ENCODE data around the gene TMEM201.
A peak's percentile ranks its signal among the peaks of the same experiment; 100 is the strongest.
"Not testable (repeated sequence)": the region's sequence is repeated elsewhere in the genome, so short reads cannot be mapped to it uniquely, and the experiment has no call there.

Gene TMEM201

DNA sequence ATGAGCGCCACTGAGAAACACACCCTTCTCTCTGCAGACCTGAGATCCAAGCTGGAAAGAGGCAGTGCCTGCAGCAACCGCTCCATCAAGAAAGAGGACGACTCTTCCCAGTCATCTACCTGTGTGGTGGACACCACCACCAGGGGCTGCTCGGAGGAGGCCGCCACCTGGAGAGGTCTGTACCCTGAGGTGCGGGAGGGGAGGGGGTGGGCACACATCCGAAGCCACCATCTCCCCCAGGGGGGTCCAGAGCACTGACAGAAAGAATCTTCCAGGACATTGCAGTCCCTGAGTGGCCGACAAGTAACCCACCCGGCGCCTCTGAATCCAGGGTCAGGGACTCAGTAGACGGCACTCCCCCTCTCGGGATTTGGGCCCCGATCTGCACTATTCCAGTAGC lies 23.0 kb downstream of the TMEM201 start:
- H3K27ac Mint-ChIP-seq: no peak overlapping the region
- H3K36me3 Mint-ChIP-seq: peaks cover 3% of the 10 kb centered on the region
- H3K4me1 Mint-ChIP-seq: no peaks in the 10 kb centered on the region
- H3K27me3 Mint-ChIP-seq: no peaks in the 10 kb centered on the region
- CTCF ChIA-PET: no interaction called here
- H3K9me3 Mint-ChIP-seq: no peaks in the 10 kb centered on the region
- no peak for DNase-seq
- H3K4me3 Mint-ChIP-seq: no peak overlapping the region

DNA sequence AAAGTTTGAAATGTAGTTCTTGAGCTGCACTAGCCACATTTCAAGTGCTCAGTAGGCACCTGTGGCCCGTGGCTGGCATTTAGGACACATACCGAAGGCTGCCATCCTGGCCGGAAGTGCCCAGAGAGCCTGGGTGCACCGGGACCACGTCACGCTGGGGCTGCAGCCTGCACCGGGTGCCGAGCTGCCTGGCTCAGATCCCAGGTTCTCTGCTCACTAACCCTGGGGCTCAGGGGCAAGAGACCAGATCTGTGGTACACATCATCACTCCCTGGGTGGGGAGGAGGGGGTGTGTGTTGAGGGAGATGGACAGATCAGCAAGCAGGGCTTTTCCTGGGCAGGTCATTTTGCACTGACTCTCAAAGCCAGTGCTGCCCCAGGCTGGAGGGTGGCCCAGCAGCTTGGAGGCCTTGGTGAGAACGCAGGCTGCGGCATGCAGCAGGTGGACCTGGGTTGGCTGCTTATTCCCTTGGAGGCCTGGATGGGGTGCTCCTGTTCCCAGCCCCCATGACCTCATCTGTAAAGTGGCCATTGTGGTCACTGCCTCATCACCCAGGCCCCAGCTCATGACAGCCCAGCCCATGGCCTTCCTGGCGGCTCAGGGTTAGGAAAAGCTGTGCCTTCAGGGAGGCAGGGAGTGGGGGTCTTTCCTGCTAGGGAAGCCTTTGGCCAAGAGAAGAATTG lies 23.6 kb downstream of the TMEM201 start:
- CTCF ChIA-PET: no interaction called here
- peaks cover 3% of the 10 kb centered on the region for H3K36me3 Mint-ChIP-seq
- H3K4me1 Mint-ChIP-seq: no peaks in the 10 kb centered on the region
- no peaks in the 10 kb centered on the region for H3K27me3 Mint-ChIP-seq
- DNase-seq: no peak
- no peak overlapping the region for H3K4me3 Mint-ChIP-seq
- H3K9me3 Mint-ChIP-seq: no peaks in the 10 kb centered on the region
- H3K27ac Mint-ChIP-seq: no peak overlapping the region

DNA sequence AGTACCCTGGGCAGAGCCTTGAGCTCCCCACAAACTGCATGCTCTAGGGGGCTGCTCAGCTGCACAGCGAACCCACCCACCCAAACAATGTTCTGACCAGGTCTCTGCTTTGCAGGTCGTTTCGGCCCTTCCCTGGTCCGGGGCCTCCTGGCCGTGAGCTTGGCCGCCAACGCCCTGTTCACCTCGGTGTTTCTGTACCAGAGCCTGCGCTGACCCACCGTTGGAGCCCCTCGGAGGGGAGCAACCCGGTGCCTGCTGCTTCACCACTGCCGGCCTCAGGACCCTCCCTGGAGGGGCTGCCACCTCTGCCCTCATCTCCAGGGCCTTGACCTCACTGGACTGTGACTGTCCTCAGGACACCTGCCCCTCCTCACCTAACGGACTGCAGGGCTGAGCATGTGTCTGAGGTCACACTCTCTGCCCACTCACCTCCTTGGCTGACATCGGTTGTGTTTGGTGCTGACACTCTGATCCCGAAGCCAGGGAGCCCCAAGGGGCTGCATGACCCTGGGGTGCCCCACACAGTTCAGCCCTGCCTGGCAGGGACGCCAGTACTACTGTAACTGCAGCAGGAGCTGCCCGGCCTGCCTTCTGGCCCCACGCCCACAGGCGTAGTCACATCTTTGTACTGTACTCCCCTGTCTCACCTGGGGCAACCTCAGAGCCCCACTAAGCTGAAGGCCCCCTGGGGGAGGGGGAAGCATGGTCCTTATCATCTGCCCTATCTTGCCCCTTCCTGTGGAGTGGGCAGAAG lies 24.3 kb downstream of the TMEM201 start:
- Mint-ChIP-seq H3K36me3 (peaks cover 3% of the 10 kb centered on the region), H3K27ac (no peak overlapping the region), H3K4me1 (no peaks in the 10 kb centered on the region), H3K4me3 (no peak overlapping the region), H3K9me3 (no peaks in the 10 kb centered on the region), H3K27me3 (no peaks in the 10 kb centered on the region)
- DNase-seq: no peak
- CTCF ChIA-PET: no interaction called here

DNA sequence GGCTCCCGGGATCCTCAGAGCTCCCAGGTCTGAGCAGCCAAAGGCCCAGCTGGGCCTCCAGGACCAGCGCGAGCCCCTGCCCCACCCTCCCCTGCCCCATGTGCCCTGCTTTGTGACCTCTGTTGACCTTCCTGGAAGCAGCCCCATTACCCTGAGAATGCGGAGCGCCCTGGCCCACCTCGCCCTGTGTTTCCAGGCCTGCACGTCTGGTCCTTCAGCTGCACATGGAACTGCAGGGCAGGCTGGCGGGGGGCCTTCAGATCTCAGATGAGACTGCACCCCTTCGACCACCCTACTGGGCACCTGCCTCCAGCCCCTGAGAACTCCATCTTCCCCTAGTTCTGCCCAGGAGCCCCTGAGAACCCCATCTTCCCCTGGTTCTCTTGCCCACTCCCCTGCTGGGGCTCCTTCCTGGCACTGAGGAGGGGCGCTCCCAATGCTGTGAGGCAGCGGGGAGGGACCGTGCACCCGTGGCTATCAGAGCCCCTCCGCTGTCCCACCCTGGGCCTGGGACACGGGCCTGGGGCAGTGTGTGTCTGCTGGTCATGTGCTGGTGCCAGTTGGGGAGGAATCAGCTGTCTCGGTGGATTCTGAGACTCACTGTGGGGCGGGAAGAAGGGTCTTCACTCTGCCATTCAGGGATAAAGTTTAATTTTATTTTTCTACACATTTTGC lies 25.1 kb downstream of the TMEM201 start:
- Mint-ChIP-seq H3K9me3 (no peaks in the 10 kb centered on the region), H3K4me3 (no peak overlapping the region), H3K4me1 (no peaks in the 10 kb centered on the region), H3K27me3 (peaks cover 5% of the 10 kb centered on the region), H3K36me3 (peaks cover 3% of the 10 kb centered on the region), H3K27ac (no peak overlapping the region)
- no peak for DNase-seq
- CTCF ChIA-PET: no interaction called here

DNA sequence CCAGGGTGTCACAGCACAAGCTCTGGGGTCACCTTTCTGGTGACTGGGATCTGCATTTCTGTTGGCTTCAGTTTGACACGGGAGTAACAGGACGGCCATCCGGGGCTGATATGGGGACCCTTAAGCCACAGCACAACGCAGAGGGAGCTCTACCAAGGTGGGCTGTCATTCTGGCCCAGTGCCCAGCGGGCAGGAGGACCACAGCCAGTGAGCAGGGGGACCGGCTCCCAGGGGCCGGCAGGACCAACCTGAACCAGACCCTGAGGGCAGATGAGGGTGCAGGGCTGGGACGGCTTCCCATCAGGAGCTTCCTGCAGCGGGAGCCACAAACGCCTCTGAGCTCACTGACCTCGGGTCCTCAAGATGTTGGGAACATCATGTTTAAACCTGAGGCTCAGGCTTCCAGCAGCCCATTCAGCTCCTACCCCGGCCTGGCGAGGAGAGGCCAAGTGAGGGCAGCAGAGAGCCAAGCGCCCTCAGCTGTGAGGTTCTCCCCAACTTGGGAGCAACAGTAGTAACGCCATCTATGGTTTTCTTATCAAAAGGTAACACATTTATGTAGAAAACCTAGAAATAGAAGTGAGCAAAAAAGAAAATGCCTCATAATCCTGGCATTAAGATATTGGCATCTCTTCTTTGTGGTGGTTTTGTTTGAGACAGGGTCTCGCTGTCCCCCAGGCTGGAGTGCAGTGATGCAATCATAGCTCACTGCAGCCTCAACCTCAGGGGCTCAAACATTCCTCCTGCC lies 26.8 kb downstream of the TMEM201 start:
- Mint-ChIP-seq H3K27ac (no peak overlapping the region), H3K27me3 (peaks cover 17% of the 10 kb centered on the region), H3K4me3 (no peak overlapping the region), H3K4me1 (no peaks in the 10 kb centered on the region), H3K9me3 (no peaks in the 10 kb centered on the region), H3K36me3 (peaks cover 3% of the 10 kb centered on the region)
- CTCF ChIA-PET: interaction anchor here (0.5 to 3.5 kb wide), 21 partner anchors 12 to 438 kb away, joined by 3 to 17 read pairs (median 3); partner anchors contain the start of gene TMEM201
- peak; percentile 79 for DNase-seq

DNA sequence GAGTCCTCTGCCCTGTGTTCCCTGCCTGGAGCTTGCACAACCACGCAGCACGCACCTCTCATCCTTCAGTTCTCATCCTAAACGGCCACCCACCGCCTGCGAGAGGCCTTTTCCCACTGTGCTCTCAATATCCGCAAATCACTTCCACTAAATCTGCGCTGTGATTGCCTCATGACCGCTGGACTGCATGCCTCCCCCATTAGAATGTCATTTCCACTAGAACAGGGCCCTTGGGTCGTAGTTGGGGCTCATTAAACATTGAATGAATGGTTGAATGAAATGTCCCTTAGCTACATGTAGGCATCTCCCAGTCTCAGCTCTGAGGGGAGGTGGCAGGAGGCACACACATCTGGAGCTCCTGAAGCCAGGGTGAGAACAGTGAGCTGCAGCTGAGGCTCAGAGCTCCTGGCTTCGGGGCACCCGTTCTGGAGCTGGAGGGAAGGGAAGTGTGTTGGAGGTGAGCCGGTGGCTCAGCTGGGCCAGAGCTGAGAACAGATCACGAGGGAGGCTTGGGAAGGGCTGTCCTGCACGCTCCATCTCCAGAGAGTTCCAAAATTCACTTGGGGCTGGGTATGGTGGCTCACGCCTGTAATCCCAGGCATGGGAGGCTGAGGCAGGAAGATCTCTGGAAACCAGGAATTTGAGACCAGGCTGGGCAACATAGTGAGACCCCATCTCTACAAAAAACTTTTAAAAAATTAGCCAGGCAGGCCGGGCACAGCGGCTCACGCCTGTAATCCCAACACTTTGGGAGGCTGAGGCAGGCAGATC lies 30.4 kb downstream of the TMEM201 start:
- Mint-ChIP-seq H3K4me1 (peaks cover 2% of the 10 kb centered on the region), H3K9me3 (no peaks in the 10 kb centered on the region), H3K4me3 (no peak overlapping the region), H3K36me3 (no peaks in the 10 kb centered on the region), H3K27me3 (peaks cover 42% of the 10 kb centered on the region), H3K27ac (no peak overlapping the region)
- DNase-seq: no peak
- CTCF ChIA-PET: no interaction called here

DNA sequence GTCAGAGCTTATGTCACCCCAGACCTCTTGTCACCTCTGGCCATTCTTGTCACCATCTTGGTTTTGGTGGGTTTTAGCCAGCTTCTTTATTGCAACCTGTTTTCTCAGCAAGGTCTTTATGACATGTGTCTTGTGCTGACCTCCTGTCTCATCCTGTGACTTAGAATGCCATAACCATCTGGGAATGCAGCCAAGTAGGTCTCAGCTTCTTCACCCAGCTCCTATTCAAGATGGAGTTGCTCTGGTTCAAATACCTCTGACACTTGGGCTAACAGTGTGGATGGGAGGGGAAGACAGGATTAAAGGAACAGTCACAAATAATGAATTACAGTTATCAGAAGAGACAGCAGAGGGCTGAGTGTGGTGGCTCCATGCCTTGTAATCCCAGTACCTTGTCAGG lies 32.3 kb downstream of the TMEM201 start:
- Mint-ChIP-seq H3K36me3 (no peaks in the 10 kb centered on the region), H3K4me1 (peaks cover 12% of the 10 kb centered on the region), H3K9me3 (no peaks in the 10 kb centered on the region), H3K4me3 (no peak overlapping the region), H3K27me3 (peaks cover 58% of the 10 kb centered on the region), H3K27ac (no peak overlapping the region)
- CTCF ChIA-PET: no interaction called here
- DNase-seq: no peak

DNA sequence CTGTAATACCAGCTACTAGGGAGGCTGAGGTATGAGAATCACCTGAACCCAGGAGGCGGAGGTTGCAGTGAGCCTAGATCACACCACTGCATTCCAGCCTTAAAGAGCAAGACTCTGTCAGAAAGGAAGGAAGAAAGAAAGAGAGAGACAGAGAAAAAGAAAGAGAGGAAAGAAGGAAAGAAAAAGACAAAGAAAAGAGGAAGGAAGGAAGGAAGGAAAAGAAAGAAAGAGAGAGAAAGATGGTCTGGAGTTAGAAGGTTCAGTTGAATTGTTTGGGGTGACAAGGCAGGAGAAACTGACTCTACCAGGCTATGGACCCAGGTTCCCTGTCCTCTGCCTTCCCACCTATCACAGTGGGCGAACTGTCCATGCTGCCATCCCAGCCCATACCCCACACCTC lies 35.4 kb downstream of the TMEM201 start:
- Mint-ChIP-seq H3K4me3 (no peak overlapping the region), H3K36me3 (no peaks in the 10 kb centered on the region), H3K4me1 (peaks cover 38% of the 10 kb centered on the region), H3K27me3 (peaks cover 50% of the 10 kb centered on the region), H3K9me3 (no peaks in the 10 kb centered on the region), H3K27ac (no peak overlapping the region)
- no peak for DNase-seq
- CTCF ChIA-PET: interaction anchor here (0.6 kb wide), 1 partner anchor 325 kb away, joined by 3 read pairs; no protein-coding TSS in a partner anchor

DNA sequence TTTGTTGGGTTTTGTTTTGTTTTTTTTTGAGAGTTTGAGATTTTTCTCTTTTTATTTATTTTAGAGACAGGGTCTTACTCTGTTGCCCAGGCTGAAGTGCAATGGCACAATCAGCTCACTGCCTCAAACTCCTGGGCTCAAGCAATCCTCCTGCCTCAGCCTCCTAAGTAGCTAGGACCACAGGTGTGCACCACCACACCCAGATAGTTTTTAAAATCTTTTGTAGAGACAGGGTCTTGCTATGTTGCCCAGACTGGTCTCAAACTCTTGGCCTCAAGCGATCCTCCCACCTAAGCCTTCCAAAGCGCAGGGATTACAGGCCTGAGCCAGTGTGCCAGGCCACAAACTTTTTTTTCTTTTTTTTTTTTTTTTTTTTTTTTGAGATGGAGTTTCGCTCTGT lies 36.3 kb downstream of the TMEM201 start:
- not testable (repeated sequence) for DNase-seq, H3K27ac Mint-ChIP-seq, H3K9me3 Mint-ChIP-seq, H3K4me3 Mint-ChIP-seq, H3K36me3 Mint-ChIP-seq
- H3K4me1 Mint-ChIP-seq: peaks cover 38% of the 10 kb centered on the region
- CTCF ChIA-PET: interaction anchor here (1.4 kb wide), 1 partner anchor 238 kb away, joined by 3 read pairs; no protein-coding TSS in a partner anchor
- H3K27me3 Mint-ChIP-seq: peaks cover 44% of the 10 kb centered on the region

DNA sequence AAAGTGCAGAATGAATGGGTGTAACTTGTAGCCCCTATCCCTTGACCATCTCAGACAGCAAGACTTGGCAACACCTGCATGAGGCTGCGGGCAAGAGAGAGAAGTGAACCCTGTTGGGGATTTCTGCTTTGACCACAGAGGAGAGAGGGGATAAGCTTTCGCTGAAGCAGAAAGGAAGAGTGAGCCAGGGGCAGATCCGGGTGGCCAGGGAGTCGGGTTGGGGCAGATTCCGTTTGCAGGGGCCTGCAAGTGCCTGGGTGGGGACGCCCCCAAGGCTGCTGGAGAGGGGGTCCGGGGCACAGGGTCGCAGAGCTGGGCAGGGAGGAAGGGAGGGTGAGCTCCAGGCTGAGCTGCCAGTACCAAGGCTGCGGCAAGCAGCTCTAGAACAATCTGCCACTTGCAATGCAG lies 37.5 kb downstream of the TMEM201 start:
- no peaks in the 10 kb centered on the region for H3K9me3 Mint-ChIP-seq
- CTCF ChIA-PET: interaction anchor here (0.8 to 5.0 kb wide), 23 partner anchors 10 to 247 kb away, joined by 3 to 87 read pairs (median 6); partner anchors contain the start of gene PIK3CD
- H3K27me3 Mint-ChIP-seq: peaks cover 35% of the 10 kb centered on the region
- peak overlapping the region; percentile 87 for H3K4me3 Mint-ChIP-seq
- peak overlapping the region; percentile 69 for H3K27ac Mint-ChIP-seq
- DNase-seq: peak; percentile 42
- H3K36me3 Mint-ChIP-seq: peaks cover 13% of the 10 kb centered on the region
- H3K4me1 Mint-ChIP-seq: peaks cover 47% of the 10 kb centered on the region

DNA sequence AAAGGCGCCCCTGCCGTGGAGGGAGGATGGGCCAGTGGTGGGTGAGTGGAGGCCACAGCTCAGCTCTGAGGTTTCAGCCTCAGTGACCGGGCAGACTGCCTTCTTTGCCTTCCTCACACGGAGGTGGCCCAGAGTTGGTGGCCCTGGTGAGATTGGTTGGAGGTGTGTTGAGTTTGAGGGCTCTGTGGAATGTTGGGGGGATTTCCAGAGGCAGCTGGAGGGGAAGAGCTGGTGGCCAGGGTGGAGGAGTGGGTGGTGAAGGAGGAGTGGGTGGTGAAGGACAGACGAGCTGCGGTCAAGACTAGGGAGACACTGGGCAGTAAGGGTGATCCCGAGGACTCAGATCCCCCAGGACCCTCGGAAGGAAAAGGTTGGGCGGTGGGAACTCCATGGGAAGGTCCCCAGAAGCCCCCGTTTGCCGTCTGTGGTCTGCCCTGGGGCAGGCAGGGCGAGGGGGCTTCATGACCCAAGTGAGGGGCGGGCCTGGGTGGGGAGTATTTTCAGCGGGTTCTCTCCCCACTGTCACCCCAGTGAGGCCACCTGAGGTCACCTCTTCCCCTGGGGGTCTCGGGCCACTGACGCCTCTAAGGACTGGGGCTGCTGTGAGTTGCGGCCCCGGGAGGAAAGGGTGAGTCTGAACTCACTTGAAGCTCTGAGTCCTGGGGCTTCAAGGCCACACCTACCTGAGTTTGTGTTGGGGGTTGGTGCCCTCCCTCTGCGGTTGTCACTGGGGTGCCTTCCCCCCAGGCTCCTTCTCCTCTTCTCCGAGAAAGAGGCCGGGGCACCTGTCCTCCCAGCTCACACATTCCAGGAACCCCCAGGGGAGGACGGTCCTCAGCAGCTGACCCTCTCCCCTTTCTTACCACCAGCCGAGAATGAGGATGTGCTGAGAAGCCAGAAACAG lies 40.1 kb downstream of the TMEM201 start:
- Mint-ChIP-seq H3K4me3 (peak overlapping the region; percentile 87), H3K9me3 (no peaks in the 10 kb centered on the region), H3K27me3 (peaks cover 19% of the 10 kb centered on the region), H3K27ac (peak overlapping the region; percentile 93), H3K4me1 (peaks cover 72% of the 10 kb centered on the region), H3K36me3 (peaks cover 32% of the 10 kb centered on the region)
- peak; percentile 86 for DNase-seq
- CTCF ChIA-PET: interaction anchor here (0.6 to 5.0 kb wide), 16 partner anchors 13 to 240 kb away, joined by 3 to 87 read pairs (median 7); partner anchors contain the start of gene PIK3CD

DNA sequence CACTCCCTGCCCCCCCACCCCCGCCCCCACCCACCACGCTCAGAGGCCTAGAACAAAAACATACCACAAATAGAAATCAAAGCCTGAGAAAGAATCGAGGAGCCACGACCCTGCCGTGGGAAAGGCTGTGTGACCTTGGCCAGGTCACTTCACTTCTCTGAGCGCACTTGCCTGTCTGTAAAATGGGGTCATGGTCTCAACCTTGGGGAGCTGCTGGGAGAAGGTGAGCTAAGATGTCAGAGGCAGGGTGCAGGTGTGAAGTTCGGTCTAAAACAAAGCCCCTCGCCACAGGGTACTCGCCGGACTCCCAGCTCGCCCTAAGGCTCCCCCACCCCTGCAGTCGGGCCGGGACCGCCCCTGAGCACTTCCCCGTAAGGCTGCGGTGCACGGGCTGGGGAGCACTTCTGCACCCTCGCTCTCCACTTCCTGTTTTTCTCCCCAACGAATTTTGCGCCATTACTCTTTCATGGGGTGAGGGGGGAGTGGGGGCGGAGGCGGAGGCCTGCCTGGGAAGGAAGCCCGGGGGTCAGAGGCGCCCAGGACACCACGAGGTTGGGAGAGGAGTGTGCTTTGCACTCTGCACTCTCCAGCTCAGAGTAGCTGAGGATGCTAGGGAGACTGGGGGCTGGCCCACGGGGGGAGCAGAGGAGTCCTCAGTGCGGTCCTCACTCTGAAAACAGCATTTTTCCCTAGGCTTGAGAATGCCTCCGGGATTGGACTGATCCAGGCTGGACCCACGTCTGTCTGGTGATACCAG lies 40.9 kb downstream of the TMEM201 start:
- H3K36me3 Mint-ChIP-seq: peaks cover 39% of the 10 kb centered on the region

More for the DNA sequence above, 40.9 kb downstream of the TMEM201 start:
- H3K27ac Mint-ChIP-seq: peak overlapping the region; percentile 93
- peak overlapping the region; percentile 87 for H3K4me3 Mint-ChIP-seq
- peaks cover 11% of the 10 kb centered on the region for H3K27me3 Mint-ChIP-seq
- H3K9me3 Mint-ChIP-seq: no peaks in the 10 kb centered on the region
- H3K4me1 Mint-ChIP-seq: peaks cover 74% of the 10 kb centered on the region
- peak; percentile 90 for DNase-seq
- CTCF ChIA-PET: interaction anchor here (0.6 to 5.0 kb wide), 9 partner anchors 14 to 184 kb away, joined by 3 to 87 read pairs (median 17); partner anchors contain the start of gene PIK3CD
